Brain microvascular endothelial cell (primary cell): ENCODE measurements around the gene SLC8A2.

Experiments
- DNase-seq: peaks from one replicate; pipeline ENCODE4 v3.0.0-alpha.2; 2020
- H3K27ac ChIP-seq: fragments of 250-450 bp; sonication (Bioruptor Pico); 2 replicates; pipeline ENCODE4 v1.5.1; 2020; ENCODE audit warnings: mild to moderate bottlenecking, moderate library complexity
- H3K27me3 ChIP-seq: fragments of 250-450 bp; sonication (Bioruptor Pico); replicated peaks from 2 replicates; pipeline ENCODE4 v1.5.1; 2020; ENCODE audit warnings: mild to moderate bottlenecking
- H3K36me3 ChIP-seq: fragments of 250-450 bp; sonication (Bioruptor Pico); replicated peaks from 2 replicates; pipeline ENCODE4 v1.5.1; 2020; ENCODE audit warnings: mild to moderate bottlenecking
- H3K4me3 ChIP-seq: 2 replicates; pipeline ENCODE4 v1.5.1; 2011; ENCODE audit warnings: low read depth, mild to moderate bottlenecking, control low read depth, low read length, moderate library complexity
- CTCF ChIP-seq: IDR thresholded peaks from 2 replicates; pipeline ENCODE4 v1.5.1; 2011; ENCODE audit warnings: low read depth, mild to moderate bottlenecking, moderate library complexity, low read length, control low read depth, inconsistent platforms; ENCODE audit errors: missing control alignments
- in situ Hi-C: cut with HindIII; loops from 2 replicates; pipeline ENCODE4 v1.10.0; 2017; ENCODE audit warnings: low sequenced_read_pairs, low pct_ligation_motif_present

Gene SLC8A2

GRCh38 chr19:47503130-47503825, 31.6 kb upstream of the SLC8A2 start:
- DNase-seq, result no peak
- TF ChIP-seq CTCF, result no peak
- Histone ChIP-seq H3K4me3 (no peak overlapping the region), H3K36me3 (peaks cover 36% of the 10 kb centered on the region), H3K27ac (no peak overlapping the region), H3K27me3 (no peaks in the 10 kb centered on the region)
- in situ Hi-C loops, result no loop called here

GRCh38 chr19:47499863-47500830, 28.5 kb upstream of the SLC8A2 start:
- no peak overlapping the region for H3K4me3 ChIP-seq
- H3K27ac ChIP-seq, result no peak overlapping the region
- H3K27me3 ChIP-seq, result no peaks in the 10 kb centered on the region
- no peak for DNase-seq
- in situ Hi-C loops, result no loop called here
- H3K36me3 ChIP-seq, result peaks cover 51% of the 10 kb centered on the region
- TF ChIP-seq CTCF, result no peak

- no peak for TF ChIP-seq CTCF
- in situ Hi-C loops, result no loop called here
- no peak overlapping the region for H3K4me3 ChIP-seq
- H3K27me3 ChIP-seq, result no peaks in the 10 kb centered on the region
- no peak overlapping the region for H3K27ac ChIP-seq
- DNase-seq, result no peak
- peaks cover 51% of the 10 kb centered on the region for H3K36me3 ChIP-seq
These were observed 27.7 kb upstream of the SLC8A2 start for GRCh38 chr19:47499371-47499770.

GRCh38 chr19:47498561-47498960, 26.9 kb upstream of the SLC8A2 start:
- Histone ChIP-seq H3K27ac (no peak overlapping the region), H3K4me3 (no peak overlapping the region), H3K36me3 (peaks cover 51% of the 10 kb centered on the region), H3K27me3 (no peaks in the 10 kb centered on the region)
- in situ Hi-C loops, result no loop called here
- TF ChIP-seq CTCF, result no peak
- DNase-seq, result no peak

- TF ChIP-seq CTCF, result no peak
- H3K27me3 ChIP-seq, result no peaks in the 10 kb centered on the region
- peaks cover 53% of the 10 kb centered on the region for H3K36me3 ChIP-seq
- no peak overlapping the region for H3K4me3 ChIP-seq
- H3K27ac ChIP-seq, result no peak overlapping the region
- no peak for DNase-seq
- in situ Hi-C loops, result no loop called here
These were observed 26.3 kb upstream of the SLC8A2 start for GRCh38 chr19:47497821-47498520.
